Measurements from ENCODE around the gene CD164L2. TPM values are rescaled to one million over a fixed set of nuclear protein-coding genes. Genes with fewer than 3 reads are reported as not detected.

The CD164L2 gene
- total and polyA plus RNA-seq, 4 donors, result not detected

DNA sequence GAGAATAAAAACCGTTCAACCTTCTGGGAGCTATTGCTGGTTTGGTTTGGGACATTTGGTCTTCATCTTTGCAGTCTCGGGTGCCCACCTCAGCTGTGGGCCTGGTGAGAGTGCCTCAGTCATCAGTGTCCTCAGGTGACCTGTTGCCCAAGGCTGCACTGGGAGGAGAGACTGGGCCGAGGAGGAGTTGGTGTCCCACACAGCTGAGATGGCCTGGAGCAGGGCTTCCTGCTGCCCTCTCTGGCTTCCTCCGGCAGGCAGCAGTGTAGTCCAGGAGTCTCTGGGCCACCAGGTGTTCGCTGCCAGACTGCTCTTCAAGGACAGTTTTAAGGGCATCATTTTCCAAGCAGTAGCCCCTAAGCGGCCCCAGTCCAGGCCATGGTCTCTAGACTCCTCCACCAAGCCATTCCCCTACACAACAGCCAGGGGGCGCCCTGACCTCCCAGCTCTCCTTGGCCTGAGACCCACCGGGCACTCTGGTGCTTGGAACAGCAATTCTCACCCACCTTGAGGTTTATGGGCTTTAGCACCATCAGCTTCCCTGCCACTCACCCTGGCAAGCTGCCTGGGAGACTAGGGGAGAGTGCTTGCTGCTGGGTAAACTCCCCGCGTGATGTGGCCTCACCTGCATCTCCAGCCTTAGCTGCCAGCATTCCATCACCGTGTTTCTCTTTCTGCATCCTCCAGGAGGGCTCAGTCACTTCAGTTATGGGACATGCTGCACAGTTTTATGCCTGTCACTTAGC is 50.4 kb downstream of the CD164L2 start:
- intact Hi-C loops (cut with DNase I), result no loop called here
- peak in 1 of 2 donors; percentile 83 for DNase-seq
- WGBS, 2 donors, result 62% methylated on average over 11 of the region's 11 CpGs

DNA sequence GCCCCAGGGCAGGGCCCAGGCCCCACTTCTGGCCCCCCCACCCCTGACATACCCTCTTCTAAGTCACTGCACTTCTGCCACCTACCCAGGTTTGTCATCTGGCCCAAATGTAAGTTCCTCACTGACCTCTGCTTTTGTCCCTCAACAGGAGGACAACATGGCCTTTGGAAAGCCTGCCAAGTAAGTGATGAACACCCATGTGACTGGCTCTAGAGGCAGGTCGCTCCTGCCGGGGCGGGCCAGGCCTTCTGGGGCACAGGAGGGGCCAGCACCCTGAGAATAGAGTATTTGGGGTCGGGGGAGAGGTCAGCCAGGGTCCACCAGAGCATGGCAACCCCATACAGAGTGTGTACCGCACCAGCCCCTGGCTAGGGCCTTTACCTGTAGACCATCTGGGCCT is 51.2 kb downstream of the CD164L2 start:
- Histone ChIP-seq H3K4me3 (ENCODE audit: low read length in 2 of 2) (no peak overlapping the region), H3K9me3 (ENCODE audit: control insufficient read depth, low read length) (no peaks in the 10 kb centered on the region), H3K36me3 (ENCODE audit: control insufficient read depth in 1 of 2, insufficient read depth in 2 of 2, low read length in 1 of 2) (peaks cover 0 to 15% of the 10 kb centered on the region in 2 donors), H3K4me1 (ENCODE audit: control insufficient read depth in 1 of 2, insufficient read depth in 2 of 2, low read length in 2 of 2) (no peaks in the 10 kb centered on the region), H3K27ac (ENCODE audit: low read depth in 1 of 2, low read length in 2 of 2) (no peak overlapping the region), H3K27me3 (ENCODE audit: control insufficient read depth in 1 of 2, insufficient read depth in 2 of 2, low read length in 1 of 2) (no peaks in the 10 kb centered on the region)
- intact Hi-C loops (cut with DNase I), result no loop called here
- DNase-seq, result peak in 1 of 2 donors; percentile 33
- ATAC-seq (ENCODE audit: low FRiP score), result no peak
- 88 to 89% methylated on average over 5 of the region's 5 CpGs for whole genome bisulfite sequencing, 2 donors

More for the DNA sequence above, 50.4 kb downstream of the CD164L2 start:
- Histone ChIP-seq H3K4me1 (ENCODE audit: control insufficient read depth in 1 of 2, insufficient read depth in 2 of 2, low read length in 2 of 2) (no peaks in the 10 kb centered on the region), H3K9me3 (ENCODE audit: control insufficient read depth, low read length) (no peaks in the 10 kb centered on the region), H3K27ac (ENCODE audit: low read depth in 1 of 2, low read length in 2 of 2) (no peak overlapping the region), H3K4me3 (ENCODE audit: low read length in 2 of 2) (no peak overlapping the region), H3K36me3 (ENCODE audit: control insufficient read depth in 1 of 2, insufficient read depth in 2 of 2, low read length in 1 of 2) (peaks cover 0 to 15% of the 10 kb centered on the region in 2 donors), H3K27me3 (ENCODE audit: control insufficient read depth in 1 of 2, insufficient read depth in 2 of 2, low read length in 1 of 2) (no peaks in the 10 kb centered on the region)
- ATAC-seq (ENCODE audit: low FRiP score), result peak; percentile 77

DNA sequence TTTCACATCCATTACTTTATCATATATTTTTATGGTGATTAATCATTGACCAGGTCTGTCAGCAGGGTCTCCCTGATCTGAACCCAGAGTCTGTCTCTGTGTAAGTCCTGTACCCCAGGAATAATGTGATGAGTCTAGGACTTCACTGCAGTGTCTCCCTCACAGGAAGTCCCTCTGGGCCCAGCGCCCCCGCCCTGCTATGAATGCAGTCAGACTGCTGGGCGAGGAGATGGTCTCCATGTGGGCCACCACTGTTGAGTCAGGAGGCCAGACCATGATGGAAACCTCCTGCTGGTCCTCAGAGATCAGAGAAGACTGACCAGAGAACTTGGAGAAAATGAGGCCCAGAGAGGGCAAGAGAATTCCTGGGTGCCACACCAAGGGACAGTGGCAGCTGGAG is 51.7 kb downstream of the CD164L2 start:
- no peaks in the 10 kb centered on the region for H3K27me3 ChIP-seq (ENCODE audit: control insufficient read depth in 1 of 2, insufficient read depth in 2 of 2, low read length in 1 of 2)
- WGBS, 2 donors, result 90 to 92% methylated on average over 3 of the region's 3 CpGs
- DNase-seq (peak in 1 of 2 donors; percentile 48), ATAC-seq (ENCODE audit: low FRiP score) (no peak)
- intact Hi-C loops (cut with DNase I), result no loop called here
- H3K4me3 ChIP-seq (ENCODE audit: low read length in 2 of 2), result no peak overlapping the region
- H3K4me1 ChIP-seq (ENCODE audit: control insufficient read depth in 1 of 2, insufficient read depth in 2 of 2, low read length in 2 of 2), result no peaks in the 10 kb centered on the region
- H3K27ac ChIP-seq (ENCODE audit: low read depth in 1 of 2, low read length in 2 of 2), result no peak overlapping the region
- peaks cover 0 to 15% of the 10 kb centered on the region in 2 donors for H3K36me3 ChIP-seq (ENCODE audit: control insufficient read depth in 1 of 2, insufficient read depth in 2 of 2, low read length in 1 of 2)
- no peaks in the 10 kb centered on the region for H3K9me3 ChIP-seq (ENCODE audit: control insufficient read depth, low read length)

DNA sequence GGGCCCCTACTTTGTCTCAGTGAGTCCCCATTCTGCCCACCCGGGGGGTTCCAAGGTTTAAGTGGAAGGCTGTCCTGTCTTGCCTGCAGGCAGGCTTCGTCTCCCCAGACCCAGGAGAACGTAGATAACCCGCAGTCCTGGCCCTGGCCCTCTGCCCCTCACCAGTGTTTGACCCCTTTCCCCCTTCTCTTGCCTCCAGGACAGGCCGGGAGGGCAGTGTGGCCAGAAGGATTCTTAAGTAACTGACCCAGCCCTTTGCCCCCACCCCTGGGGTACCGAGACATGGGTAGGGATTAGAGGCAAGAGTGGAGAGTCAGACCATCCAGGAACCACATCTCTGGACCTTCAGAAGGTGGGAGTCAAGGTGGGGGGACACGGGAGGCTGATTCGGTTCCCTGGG is 52.3 kb downstream of the CD164L2 start:
- 78 to 79% methylated on average over 8 of the region's 8 CpGs for WGBS, 2 donors
- Histone ChIP-seq H3K36me3 (ENCODE audit: control insufficient read depth in 1 of 2, insufficient read depth in 2 of 2, low read length in 1 of 2) (peaks cover 0 to 15% of the 10 kb centered on the region in 2 donors), H3K27me3 (ENCODE audit: control insufficient read depth in 1 of 2, insufficient read depth in 2 of 2, low read length in 1 of 2) (no peaks in the 10 kb centered on the region), H3K27ac (ENCODE audit: low read depth in 1 of 2, low read length in 2 of 2) (no peak overlapping the region), H3K9me3 (ENCODE audit: control insufficient read depth, low read length) (no peaks in the 10 kb centered on the region), H3K4me1 (ENCODE audit: control insufficient read depth in 1 of 2, insufficient read depth in 2 of 2, low read length in 2 of 2) (no peaks in the 10 kb centered on the region), H3K4me3 (ENCODE audit: low read length in 2 of 2) (no peak overlapping the region)
- intact Hi-C loops (cut with DNase I), result no loop called here
- ATAC-seq (ENCODE audit: low FRiP score), result no peak
- DNase-seq, result peak in 1 of 2 donors; percentile 68

Other genes with a start within 250 kb of the CD164L2 start
- 10 to 100 TPM; 17.6 to 24.9 TPM for gene SLC9A1, start 228.2 kb downstream of the CD164L2 start, total RNA-seq
- 10 to 100 TPM in 1 of 2 donors, 1 to 10 TPM in 1; 4.5 to 10.1 TPM for gene SLC9A1, start 228.2 kb downstream of the CD164L2 start, polyA plus RNA-seq
- 10 to 100 TPM; 34.0 to 38.5 TPM for gene WDTC1, start 148.7 kb downstream of the CD164L2 start, total RNA-seq
- 10 to 100 TPM; 12.8 to 19.3 TPM for gene WDTC1, start 148.7 kb downstream of the CD164L2 start, polyA plus RNA-seq
- 10 to 100 TPM; 27.4 to 32.4 TPM for gene TMEM222, start 61.2 kb downstream of the CD164L2 start, total RNA-seq
- 10 to 100 TPM; 19.9 to 49.1 TPM for gene TMEM222, start 61.2 kb downstream of the CD164L2 start, polyA plus RNA-seq
- gene SYTL1, start 41.3 kb downstream of the CD164L2 start, total RNA-seq, result 1 to 10 TPM; 1.8 to 3.7 TPM
- gene SYTL1, start 41.3 kb downstream of the CD164L2 start, polyA plus RNA-seq, result 1 to 10 TPM in 1 of 2 donors, under 1 TPM in 1; 0.75 to 1.2 TPM
- 10 to 100 TPM; 84.8 to 90.3 TPM for gene MAP3K6, start 16.4 kb downstream of the CD164L2 start, total RNA-seq
- 100 to 1,000 TPM in 1 of 2 donors, 10 to 100 TPM in 1; 11.5 to 164 TPM for gene MAP3K6, start 16.4 kb downstream of the CD164L2 start, polyA plus RNA-seq
- gene FCN3, start 8.5 kb downstream of the CD164L2 start, total RNA-seq, result 10 to 100 TPM in 1 of 2 donors, 1 to 10 TPM in 1; 2.7 to 11.5 TPM
- gene FCN3, start 8.5 kb downstream of the CD164L2 start, polyA plus RNA-seq, result under 1 TPM; 0.15 to 0.50 TPM
- under 1 TPM; 0.68 to 0.93 TPM for gene GPR3, start 9.3 kb upstream of the CD164L2 start, total RNA-seq
- under 1 TPM in 1 of 2 donors, not detected in 1; 0.20 TPM for gene GPR3, start 9.3 kb upstream of the CD164L2 start, polyA plus RNA-seq
- 100 to 1,000 TPM; 155 to 164 TPM for gene WASF2, start 106.8 kb upstream of the CD164L2 start, total RNA-seq
- 10 to 100 TPM; 27.2 to 47.4 TPM for gene WASF2, start 106.8 kb upstream of the CD164L2 start, polyA plus RNA-seq
- gene AHDC1, start 220.8 kb upstream of the CD164L2 start, total RNA-seq, result 10 to 100 TPM; 63.5 to 89.1 TPM
- 10 to 100 TPM in 1 of 2 donors, 1 to 10 TPM in 1; 7.8 to 23.9 TPM for gene AHDC1, start 220.8 kb upstream of the CD164L2 start, polyA plus RNA-seq